ENCODE data around the gene ZNF584. TPM values are rescaled to one million over a fixed set of nuclear protein-coding genes. Genes with fewer than 3 reads are reported as not detected.
"Not testable (repeated sequence)": the region's sequence is repeated elsewhere in the genome, so short reads cannot be mapped to it uniquely, and the experiment has no call there.

Gene ZNF584
- total RNA-seq, 3 donors from 2014 or later (not counting 1 experiment from before 2014, with no cell fraction given): 1.6 to 3.9 (median 2.8) TPM

DNA sequence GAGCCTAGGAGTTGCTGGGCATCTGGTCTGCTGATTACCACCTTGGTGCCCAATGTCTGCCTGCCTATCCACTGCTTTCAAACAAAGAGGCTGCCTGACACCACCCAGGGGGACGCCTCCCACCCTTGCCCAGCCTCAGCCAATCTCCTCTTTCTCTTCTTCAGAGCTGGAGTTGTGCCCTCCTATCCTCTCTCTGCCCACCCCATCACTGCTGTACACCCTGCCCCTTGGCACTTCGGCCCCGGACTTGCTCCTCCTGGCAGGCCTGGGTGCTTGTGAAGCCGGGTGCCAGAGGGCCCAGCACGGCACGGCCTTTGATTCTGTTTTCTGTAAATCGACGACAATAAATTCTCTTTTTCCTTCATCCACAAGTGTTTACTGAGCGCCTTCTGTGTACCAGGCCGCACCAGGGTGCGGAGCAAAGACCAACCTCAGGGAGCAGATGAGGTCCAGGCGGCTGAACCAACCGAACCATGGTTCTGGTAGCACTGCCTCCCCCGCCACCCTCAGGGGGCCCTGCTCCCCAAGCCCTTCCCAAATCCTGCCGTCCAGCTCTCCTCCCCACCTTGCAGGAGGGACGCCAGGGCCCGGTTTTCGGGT lies 8.0 kb upstream of the ZNF584 start:
- Histone ChIP-seq H3K27me3 (ENCODE audit: control insufficient read depth, insufficient read depth, low read length) (peaks cover 10% of the 10 kb centered on the region), H3K4me3 (ENCODE audit: low read length) (peak overlapping the region; percentile 39), H3K36me3 (ENCODE audit: control insufficient read depth, insufficient read depth, low read length) (no peaks in the 10 kb centered on the region), H3K27ac (ENCODE audit: low read length) (peak overlapping the region; percentile 98), H3K9me3 (ENCODE audit: control insufficient read depth, insufficient read depth, low read length) (no peaks in the 10 kb centered on the region), H3K4me1 (ENCODE audit: control insufficient read depth, insufficient read depth, low read length) (peaks cover 21% of the 10 kb centered on the region)
- no peaks in the 10 kb centered on the region for H3K9me3 Mint-ChIP-seq
- no peaks in the 10 kb centered on the region for H3K36me3 Mint-ChIP-seq
- peaks cover 14 to 15% of the 10 kb centered on the region in 2 donors for H3K4me1 Mint-ChIP-seq
- peaks cover 0 to 23% of the 10 kb centered on the region in 2 donors for H3K27me3 Mint-ChIP-seq (ENCODE audit: low read depth in 2 of 2)
- intact Hi-C loops (cut with micrococcal nuclease): loop anchor here (2.0 kb wide), 2 partner anchors 14 to 74 kb away; partner anchors contain the start of genes RPS5 and ZSCAN22
- peak overlapping the region; percentile 92 for H3K4me3 Mint-ChIP-seq
- H3K27ac Mint-ChIP-seq: peak overlapping the region; percentile 92 to 93
- no peak for ATAC-seq
- TF ChIP-seq, protein P1, sequence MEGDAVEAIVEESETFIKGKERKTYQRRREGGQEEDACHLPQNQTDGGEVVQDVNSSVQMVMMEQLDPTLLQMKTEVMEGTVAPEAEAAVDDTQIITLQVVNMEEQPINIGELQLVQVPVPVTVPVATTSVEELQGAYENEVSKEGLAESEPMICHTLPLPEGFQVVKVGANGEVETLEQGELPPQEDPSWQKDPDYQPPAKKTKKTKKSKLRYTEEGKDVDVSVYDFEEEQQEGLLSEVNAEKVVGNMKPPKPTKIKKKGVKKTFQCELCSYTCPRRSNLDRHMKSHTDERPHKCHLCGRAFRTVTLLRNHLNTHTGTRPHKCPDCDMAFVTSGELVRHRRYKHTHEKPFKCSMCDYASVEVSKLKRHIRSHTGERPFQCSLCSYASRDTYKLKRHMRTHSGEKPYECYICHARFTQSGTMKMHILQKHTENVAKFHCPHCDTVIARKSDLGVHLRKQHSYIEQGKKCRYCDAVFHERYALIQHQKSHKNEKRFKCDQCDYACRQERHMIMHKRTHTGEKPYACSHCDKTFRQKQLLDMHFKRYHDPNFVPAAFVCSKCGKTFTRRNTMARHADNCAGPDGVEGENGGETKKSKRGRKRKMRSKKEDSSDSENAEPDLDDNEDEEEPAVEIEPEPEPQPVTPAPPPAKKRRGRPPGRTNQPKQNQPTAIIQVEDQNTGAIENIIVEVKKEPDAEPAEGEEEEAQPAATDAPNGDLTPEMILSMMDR (IDR thresholded peaks at IDR 0.05): no peak
- 74% methylated on average over 18 of the region's 18 CpGs for WGBS (ENCODE audit: insufficient coverage)
- DNase-seq: peak in 1 of 2 donors; percentile 15

- intact Hi-C loops (cut with micrococcal nuclease): loop anchor here (1.0 to 2.0 kb wide), 5 partner anchors 14 to 74 kb away; partner anchors contain the start of genes RPS5, ZNF132, ZNF497 and ZNF837
- Mint-ChIP-seq H3K4me1 (peaks cover 14 to 15% of the 10 kb centered on the region in 2 donors), H3K4me3 (peak overlapping the region; percentile 92), H3K27ac (peak overlapping the region; percentile 92 to 93), H3K27me3 (ENCODE audit: low read depth in 2 of 2) (peaks cover 0 to 19% of the 10 kb centered on the region in 2 donors), H3K9me3 (no peaks in the 10 kb centered on the region), H3K36me3 (no peaks in the 10 kb centered on the region)
- peak; percentile 94 to 98 (median 96) for ATAC-seq
- no peaks in the 10 kb centered on the region for H3K36me3 ChIP-seq (ENCODE audit: control insufficient read depth, insufficient read depth, low read length)
- peaks cover 10% of the 10 kb centered on the region for H3K27me3 ChIP-seq (ENCODE audit: control insufficient read depth, insufficient read depth, low read length)
- peaks cover 18% of the 10 kb centered on the region for H3K4me1 ChIP-seq (ENCODE audit: control insufficient read depth, insufficient read depth, low read length)
- DNase-seq: peak; percentile 98 to 100
- WGBS (ENCODE audit: insufficient coverage): 4% methylated on average over 73 of the region's 80 CpGs
- peak overlapping the region; percentile 76 for H3K4me3 ChIP-seq (ENCODE audit: low read length)
- H3K9me3 ChIP-seq (ENCODE audit: control insufficient read depth, insufficient read depth, low read length): no peaks in the 10 kb centered on the region
- TF ChIP-seq, protein P1 (IDR thresholded peaks at IDR 0.05): no peak
- peak overlapping the region; percentile 98 for H3K27ac ChIP-seq (ENCODE audit: low read length)
Observed at GRCh38 chr19:58400916-58401839, 7.3 kb upstream of the ZNF584 start.

DNA sequence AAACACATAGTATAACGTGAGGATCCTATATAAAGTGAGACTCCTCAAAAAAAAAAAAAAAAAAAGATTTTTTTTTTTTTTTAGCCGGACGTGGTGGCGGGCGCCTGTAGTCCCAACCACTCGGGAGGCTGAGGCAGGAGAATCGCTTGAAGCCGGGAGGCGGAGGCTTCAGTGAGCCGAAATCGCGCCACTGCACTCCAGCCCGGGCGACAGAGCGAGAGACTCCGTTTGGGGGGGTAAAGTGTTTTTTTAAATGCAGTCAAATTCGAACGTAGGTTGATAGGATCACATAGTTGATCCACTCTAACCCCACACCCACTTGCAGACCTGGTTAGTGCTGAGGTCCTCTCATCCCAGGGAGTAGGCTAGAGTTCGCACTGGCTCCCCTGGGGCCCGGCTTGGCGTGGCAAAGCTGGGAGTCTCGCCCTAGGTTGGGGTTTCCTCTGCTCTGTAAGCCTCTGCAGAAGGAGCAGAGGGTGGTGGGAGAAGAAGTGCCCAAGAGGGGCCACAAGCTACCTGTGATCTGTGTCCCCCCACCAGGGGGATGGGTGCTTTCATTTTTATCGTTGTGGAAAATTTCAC lies 6.5 kb upstream of the ZNF584 start:
- H3K36me3 ChIP-seq (ENCODE audit: control insufficient read depth, insufficient read depth, low read length): no peaks in the 10 kb centered on the region
- H3K4me1 ChIP-seq (ENCODE audit: control insufficient read depth, insufficient read depth, low read length): peaks cover 17% of the 10 kb centered on the region
- intact Hi-C loops (cut with micrococcal nuclease): loop anchor here (1.0 to 2.0 kb wide), 5 partner anchors 15 to 75 kb away; partner anchors contain the start of genes RPS5, ZNF132, ZNF497 and ZNF837
- peaks cover 10% of the 10 kb centered on the region for H3K27me3 ChIP-seq (ENCODE audit: control insufficient read depth, insufficient read depth, low read length)
- peak overlapping the region; percentile 92 to 93 for H3K27ac Mint-ChIP-seq
- DNase-seq: no peak
- H3K9me3 Mint-ChIP-seq: no peaks in the 10 kb centered on the region
- H3K4me1 Mint-ChIP-seq: peaks cover 14 to 20% of the 10 kb centered on the region in 2 donors
- peak overlapping the region; percentile 98 for H3K27ac ChIP-seq (ENCODE audit: low read length)
- no peaks in the 10 kb centered on the region for H3K9me3 ChIP-seq (ENCODE audit: control insufficient read depth, insufficient read depth, low read length)
- TF ChIP-seq, protein P1 (IDR thresholded peaks at IDR 0.05): no peak
- no peaks in the 10 kb centered on the region for H3K36me3 Mint-ChIP-seq
- ATAC-seq: no peak
- WGBS (ENCODE audit: insufficient coverage): 33% methylated on average over 18 of the region's 23 CpGs
- peak overlapping the region; percentile 76 for H3K4me3 ChIP-seq (ENCODE audit: low read length)
- H3K27me3 Mint-ChIP-seq (ENCODE audit: low read depth in 2 of 2): peaks cover 0 to 19% of the 10 kb centered on the region in 2 donors
- H3K4me3 Mint-ChIP-seq: peak overlapping the region; percentile 92

DNA sequence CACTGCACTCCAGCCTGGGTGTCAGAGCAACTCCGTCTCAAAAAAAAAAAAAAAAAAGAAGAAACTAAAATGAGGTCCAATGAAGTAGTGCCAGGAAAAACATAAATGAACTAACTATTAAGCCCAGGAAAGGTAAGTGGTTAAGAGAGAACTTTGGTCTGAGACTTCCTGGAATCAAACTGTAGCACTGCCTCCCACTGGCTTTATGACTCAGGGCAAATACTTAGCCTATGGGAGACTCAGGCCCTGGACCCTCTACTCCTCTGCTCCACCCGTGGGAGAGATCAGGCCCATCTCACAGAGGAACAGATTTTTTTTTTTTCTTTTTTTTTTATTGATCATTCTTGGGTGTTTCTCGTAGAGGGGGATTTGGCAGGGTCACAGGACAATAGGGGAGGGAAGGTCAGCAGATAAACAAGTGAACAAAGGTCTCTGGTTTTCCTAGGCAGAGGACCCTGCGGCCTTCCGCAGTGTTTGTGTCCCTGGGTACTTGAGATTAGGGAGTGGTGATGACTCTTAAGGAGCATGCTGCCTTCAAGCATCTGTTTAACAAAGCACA lies 4.5 kb upstream of the ZNF584 start:
- ATAC-seq; H3K36me3 ChIP-seq (ENCODE audit: control insufficient read depth, insufficient read depth, low read length); H3K27ac Mint-ChIP-seq; intact Hi-C loops (cut with micrococcal nuclease); H3K9me3 ChIP-seq (ENCODE audit: control insufficient read depth, insufficient read depth, low read length); DNase-seq; H3K27me3 Mint-ChIP-seq (ENCODE audit: low read depth in 2 of 2); H3K27ac ChIP-seq (ENCODE audit: low read length); H3K4me3 ChIP-seq (ENCODE audit: low read length); H3K27me3 ChIP-seq (ENCODE audit: control insufficient read depth, insufficient read depth, low read length); H3K4me3 Mint-ChIP-seq; H3K36me3 Mint-ChIP-seq; H3K9me3 Mint-ChIP-seq: not testable (repeated sequence)
- 80% methylated on average over 1 of the region's 5 CpGs for whole genome bisulfite sequencing (ENCODE audit: insufficient coverage)
- peaks cover 34 to 40% of the 10 kb centered on the region in 2 donors for H3K4me1 Mint-ChIP-seq
- peaks cover 30% of the 10 kb centered on the region for H3K4me1 ChIP-seq (ENCODE audit: control insufficient read depth, insufficient read depth, low read length)

All from natural killer cell (primary cell).